A549 treated with Mapracorat at 1 μM for 4 hours (cell line): ENCODE data around the gene TMEM170A. TPM values are rescaled to one million over a fixed set of nuclear protein-coding genes. Genes with fewer than 3 reads are reported as not detected.

ENCODE experiments used
- total RNA-seq: library from RNA; stranded (reverse); fragments of 200-300 nt; extraction: Qiagen RNA extraction; gene quantifications from 5 replicates; pipeline ENCODE4 v1.2.3, GENCODE V29; 2022

The TMEM170A gene
- total RNA-seq, result 12.1 to 16.8 TPM (median 15.6 TPM) in 5 replicates

GRCh38 chr16:75464122-75464918, at the start of gene TMEM170A:
TSS of gene TMEM170A (minus strand) at chr16:75464689. CDS start at chr16:75464600, 89 bp downstream.

GRCh38 chr16:75495076-75495674, 30.7 kb upstream of the TMEM170A start, which contains the start of gene CHST6:
TSS of gene CHST6 (minus strand) at chr16:75495441. CDS start at chr16:75479828, 15,613 bp downstream.

DNA sequence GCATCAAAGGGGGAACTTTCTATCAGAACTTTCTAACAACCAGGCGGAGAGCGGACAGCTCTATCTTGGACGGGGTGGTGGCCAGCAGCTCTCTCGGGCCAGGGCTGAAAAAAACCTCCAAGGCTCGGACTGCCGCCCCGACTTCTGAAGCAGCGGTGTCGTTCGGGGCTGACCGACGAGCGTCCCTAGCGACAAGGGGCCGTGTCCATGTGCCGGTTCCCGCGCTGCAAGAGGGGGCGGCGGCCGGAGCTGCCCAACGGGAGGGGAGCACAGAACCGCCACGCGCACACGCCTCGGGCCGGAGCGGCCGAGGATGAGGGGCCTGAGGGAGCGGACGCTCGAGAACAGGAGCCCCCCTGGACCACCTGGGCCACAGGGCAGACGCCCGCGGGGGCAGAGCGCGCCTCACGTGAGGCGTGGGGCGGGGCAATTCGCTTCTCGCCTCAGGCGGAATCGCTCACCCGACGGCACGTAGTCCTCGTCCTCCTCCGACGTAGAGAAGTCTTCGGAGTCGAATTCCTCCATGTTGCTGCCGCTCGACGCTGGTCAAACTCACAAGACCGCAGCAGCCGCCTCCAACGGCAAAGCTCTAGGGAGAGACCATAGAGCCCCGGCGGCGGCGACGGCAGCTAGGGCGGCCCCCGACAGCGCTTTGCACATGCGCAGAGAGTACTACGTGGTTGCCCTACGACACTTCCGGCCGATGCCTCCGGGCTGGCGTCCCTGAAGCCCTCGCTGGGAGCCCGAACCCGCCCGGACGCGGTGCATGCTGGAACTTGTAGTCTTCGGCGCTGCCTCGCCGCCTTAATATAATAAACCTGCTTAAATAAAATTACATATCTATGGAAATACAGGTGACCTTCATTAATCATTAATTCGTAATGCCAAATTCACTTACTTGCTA, 31.4 kb downstream of the TMEM170A start, which contains the start of gene CFDP1:
TSS of gene CFDP1 (minus strand) at position 676 of the 904 bp plus-strand sequence. CDS start at position 525, 151 bp downstream.

Other genes with a start within 250 kb of the TMEM170A start
- not detected in 5 replicates for gene CTRB1, start 245.7 kb downstream of the TMEM170A start, total RNA-seq
- 76.4 to 120 TPM (median 116 TPM) in 5 replicates for gene BCAR1, start 213.1 kb downstream of the TMEM170A start, total RNA-seq
- gene CFDP1, start 31.2 kb downstream of the TMEM170A start, total RNA-seq, result 60.3 to 81.4 TPM (median 60.9 TPM) in 5 replicates
- gene CHST6, start 30.8 kb upstream of the TMEM170A start, total RNA-seq, result 0.14 to 0.20 TPM (median 0.16 TPM) in 5 replicates
- 0.06 to 0.29 TPM (median 0.12 TPM) in 4 of 5 replicates, not detected in the other for gene CHST5, start 71.4 kb upstream of the TMEM170A start, total RNA-seq
- gene TMEM231, start 91.6 kb upstream of the TMEM170A start, total RNA-seq, result 7.8 to 10.1 TPM (median 9.5 TPM) in 5 replicates
- 80.9 to 92.9 TPM (median 89.5 TPM) in 5 replicates for gene GABARAPL2, start 101.7 kb upstream of the TMEM170A start, total RNA-seq
- 27.5 to 41.7 TPM (median 37.6 TPM) in 5 replicates for gene ADAT1, start 158.6 kb upstream of the TMEM170A start, total RNA-seq
- 162 to 170 TPM (median 169 TPM) in 5 replicates for gene KARS1, start 183.0 kb upstream of the TMEM170A start, total RNA-seq
- gene TERF2IP, start 183.1 kb upstream of the TMEM170A start, total RNA-seq, result 42.8 to 45.9 TPM (median 43.2 TPM) in 5 replicates
- not detected in 5 replicates for gene CPHXL2, start 212.3 kb upstream of the TMEM170A start, total RNA-seq
- gene DUXB, start 236.8 kb upstream of the TMEM170A start, total RNA-seq, result not detected in 5 replicates